IMR-90 (cell line): ENCODE results near the gene ST6GALNAC3.

Experiments used
- CEBPB ChIP-seq: IDR thresholded peaks from 2 replicates; pipeline ENCODE4 v1.6.1; 2012; ENCODE audit warnings: low read depth, low read length, improper control_type of control experiment
- MAZ ChIP-seq: IDR thresholded peaks from 2 replicates; pipeline ENCODE4 v1.6.1; 2012; ENCODE audit warnings: low read depth, mild to moderate bottlenecking, low read length, improper control_type of control experiment, moderate library complexity, borderline replicate concordance
- POLR2A ChIP-seq: IDR thresholded peaks from 2 replicates; pipeline ENCODE4 v1.6.1; 2012; ENCODE audit warnings: mild to moderate bottlenecking, low read depth, low read length
- RFX5 ChIP-seq: IDR thresholded peaks from 2 replicates; pipeline ENCODE4 v1.8.0; 2012; ENCODE audit warnings: low read depth, mild to moderate bottlenecking, low read length, moderate library complexity
- TF ChIP-seq, protein P1 (sequence below): conservative IDR thresholded peaks from 2 replicates; pipeline ENCODE4 v1.5.1; 2012; ENCODE audit warnings: mild to moderate bottlenecking, low read depth, low read length, improper control_type of control experiment
- TF ChIP-seq, protein P2 (sequence below): fragments of 150-350 bp; IDR thresholded peaks from 2 replicates; pipeline ENCODE4 v1.6.1; 2017; ENCODE audit warnings: mild to moderate bottlenecking, antibody characterized with exemption, low read length, low read depth
- TF ChIP-seq, protein P3 (sequence below): fragments of 150-350 bp; IDR thresholded peaks from 2 replicates; pipeline ENCODE4 v1.6.1; 2016; ENCODE audit warnings: low read depth, mild to moderate bottlenecking, low read length, moderate library complexity, borderline replicate concordance

DNA sequence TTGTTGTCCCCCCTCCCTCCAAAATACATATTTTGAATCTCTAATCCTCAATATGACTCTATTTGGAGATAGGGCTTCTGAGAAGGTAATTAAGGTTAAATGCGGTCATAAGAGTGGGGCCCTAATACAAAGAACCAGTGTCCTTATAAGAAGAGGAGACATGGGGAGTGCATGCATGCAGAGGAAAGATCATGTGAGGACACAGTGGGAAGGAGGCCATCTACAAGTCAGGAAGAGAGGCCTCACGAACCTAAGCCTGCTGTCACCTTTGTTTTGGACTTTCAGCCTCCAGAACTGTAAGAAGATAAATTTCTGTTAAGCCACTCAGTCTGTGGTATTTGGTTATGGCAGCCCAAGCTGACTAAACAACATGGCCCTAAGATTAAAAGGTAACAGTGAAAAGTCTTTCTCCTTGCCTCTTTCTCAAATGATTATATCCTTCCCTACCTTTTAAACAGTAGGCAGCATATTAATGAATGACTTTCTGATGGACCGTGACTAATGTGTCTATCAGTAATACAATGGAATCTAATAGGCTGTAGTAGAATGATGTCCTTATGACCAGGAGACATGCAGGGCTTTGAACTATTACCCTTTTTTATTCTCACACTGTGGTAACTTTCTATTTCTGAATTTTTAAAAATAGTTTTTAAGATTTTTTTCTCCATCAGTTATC, 40.6 kb upstream of the ST6GALNAC3 start:
- TF ChIP-seq, protein P1, sequence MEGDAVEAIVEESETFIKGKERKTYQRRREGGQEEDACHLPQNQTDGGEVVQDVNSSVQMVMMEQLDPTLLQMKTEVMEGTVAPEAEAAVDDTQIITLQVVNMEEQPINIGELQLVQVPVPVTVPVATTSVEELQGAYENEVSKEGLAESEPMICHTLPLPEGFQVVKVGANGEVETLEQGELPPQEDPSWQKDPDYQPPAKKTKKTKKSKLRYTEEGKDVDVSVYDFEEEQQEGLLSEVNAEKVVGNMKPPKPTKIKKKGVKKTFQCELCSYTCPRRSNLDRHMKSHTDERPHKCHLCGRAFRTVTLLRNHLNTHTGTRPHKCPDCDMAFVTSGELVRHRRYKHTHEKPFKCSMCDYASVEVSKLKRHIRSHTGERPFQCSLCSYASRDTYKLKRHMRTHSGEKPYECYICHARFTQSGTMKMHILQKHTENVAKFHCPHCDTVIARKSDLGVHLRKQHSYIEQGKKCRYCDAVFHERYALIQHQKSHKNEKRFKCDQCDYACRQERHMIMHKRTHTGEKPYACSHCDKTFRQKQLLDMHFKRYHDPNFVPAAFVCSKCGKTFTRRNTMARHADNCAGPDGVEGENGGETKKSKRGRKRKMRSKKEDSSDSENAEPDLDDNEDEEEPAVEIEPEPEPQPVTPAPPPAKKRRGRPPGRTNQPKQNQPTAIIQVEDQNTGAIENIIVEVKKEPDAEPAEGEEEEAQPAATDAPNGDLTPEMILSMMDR = no peak
- TF ChIP-seq, protein P2, sequence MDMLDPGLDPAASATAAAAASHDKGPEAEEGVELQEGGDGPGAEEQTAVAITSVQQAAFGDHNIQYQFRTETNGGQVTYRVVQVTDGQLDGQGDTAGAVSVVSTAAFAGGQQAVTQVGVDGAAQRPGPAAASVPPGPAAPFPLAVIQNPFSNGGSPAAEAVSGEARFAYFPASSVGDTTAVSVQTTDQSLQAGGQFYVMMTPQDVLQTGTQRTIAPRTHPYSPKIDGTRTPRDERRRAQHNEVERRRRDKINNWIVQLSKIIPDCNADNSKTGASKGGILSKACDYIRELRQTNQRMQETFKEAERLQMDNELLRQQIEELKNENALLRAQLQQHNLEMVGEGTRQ = no peak
- TF ChIP-seq, protein P3, sequence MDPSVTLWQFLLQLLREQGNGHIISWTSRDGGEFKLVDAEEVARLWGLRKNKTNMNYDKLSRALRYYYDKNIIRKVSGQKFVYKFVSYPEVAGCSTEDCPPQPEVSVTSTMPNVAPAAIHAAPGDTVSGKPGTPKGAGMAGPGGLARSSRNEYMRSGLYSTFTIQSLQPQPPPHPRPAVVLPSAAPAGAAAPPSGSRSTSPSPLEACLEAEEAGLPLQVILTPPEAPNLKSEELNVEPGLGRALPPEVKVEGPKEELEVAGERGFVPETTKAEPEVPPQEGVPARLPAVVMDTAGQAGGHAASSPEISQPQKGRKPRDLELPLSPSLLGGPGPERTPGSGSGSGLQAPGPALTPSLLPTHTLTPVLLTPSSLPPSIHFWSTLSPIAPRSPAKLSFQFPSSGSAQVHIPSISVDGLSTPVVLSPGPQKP = no peak
- TF ChIP-seq RFX5 (no peak), POLR2A (no peak), MAZ (no peak), CEBPB (no peak)
